OCI-LY1 (cell line): ENCODE data around the gene USPL1.

Experiments used
- H2AFZ ChIP-seq: fragments of 200-600 bp; sonication (generic), shearing (Covaris generic); 2 replicates; pipeline ENCODE4 v1.6.0; 2014; ENCODE audit warnings: antibody characterized with exemption, mild to moderate bottlenecking, low read length
- H3F3A ChIP-seq: fragments of 200-600 bp; sonication (generic), shearing (Covaris generic); 2 replicates; pipeline ENCODE4 v1.6.0; 2014; ENCODE audit warnings: mild to moderate bottlenecking, antibody characterized with exemption, low read length, moderate library complexity; ENCODE audit not compliant: insufficient read depth
- H3K27ac ChIP-seq: fragments of 200-600 bp; sonication (generic); 2 replicates; pipeline ENCODE4 v1.5.1; 2014; ENCODE audit warnings: low read length, mixed run types, mild to moderate bottlenecking, low read depth; ENCODE audit not compliant: poor library complexity, severe bottlenecking
- H3K27me3 ChIP-seq: fragments of 200-600 bp; sonication (generic); 2 replicates; pipeline ENCODE4 v1.6.0; 2014; ENCODE audit warnings: antibody characterized with exemption, mild to moderate bottlenecking, low read length, moderate library complexity; ENCODE audit not compliant: insufficient read depth
- H3K36me3 ChIP-seq: fragments of 200-600 bp; sonication (generic); 2 replicates; pipeline ENCODE4 v1.6.1; 2014; ENCODE audit warnings: mild to moderate bottlenecking, antibody characterized with exemption, low read length, moderate library complexity, mixed read lengths; ENCODE audit not compliant: insufficient read depth
- H3K4me1 ChIP-seq: fragments of 200-600 bp; sonication (generic); 2 replicates; pipeline ENCODE4 v1.5.1; 2014; ENCODE audit warnings: mild to moderate bottlenecking, low read length, moderate library complexity; ENCODE audit not compliant: insufficient read depth, severe bottlenecking
- H3K4me2 ChIP-seq: fragments of 200-600 bp; sonication (generic), shearing (Covaris generic); 2 replicates; pipeline ENCODE4 v1.6.1; 2014; ENCODE audit warnings: low read length
- H3K4me3 ChIP-seq: fragments of 200-600 bp; sonication (generic); 2 replicates; pipeline ENCODE4 v1.5.1; 2014; ENCODE audit warnings: low read length, low read depth, mild to moderate bottlenecking, mixed read lengths; ENCODE audit not compliant: poor library complexity, severe bottlenecking
- H3K79me2 ChIP-seq: fragments of 200-600 bp; shearing (Covaris generic); 2 replicates; pipeline ENCODE4 v1.6.1; 2016; ENCODE audit warnings: mixed run types, low read length, mixed read lengths; ENCODE audit not compliant: insufficient read depth
- H3K9ac ChIP-seq: fragments of 200-600 bp; sonication (generic), shearing (Covaris generic); 2 replicates; pipeline ENCODE4 v1.6.1; 2014; ENCODE audit warnings: mild to moderate bottlenecking, low read length, mixed read lengths
- H3K9me2 ChIP-seq: fragments of 200-600 bp; sonication (generic), shearing (Covaris generic); 2 replicates; pipeline ENCODE4 v1.6.1; 2014; ENCODE audit warnings: low read depth, mild to moderate bottlenecking, low read length, mixed read lengths
- H3K9me3 ChIP-seq: fragments of 200-600 bp; shearing (Covaris generic); 2 replicates; pipeline ENCODE4 v1.6.1; 2014; ENCODE audit warnings: low read length, mixed read lengths
- H4K20me1 ChIP-seq: fragments of 200-600 bp; sonication (generic), shearing (Covaris generic); 2 replicates; pipeline ENCODE4 v1.6.0; 2016; ENCODE audit warnings: mild to moderate bottlenecking, low read length; ENCODE audit not compliant: insufficient read depth
- CTCF ChIP-seq: fragments of 200-600 bp; sonication (generic), shearing (Covaris generic); IDR thresholded peaks from 2 replicates; pipeline ENCODE4 v1.5.1; 2017; ENCODE audit warnings: mild to moderate bottlenecking, antibody characterized with exemption, low read length, moderate library complexity, mixed read lengths
- EZH2 ChIP-seq: fragments of 200-600 bp; sonication (generic), shearing (Covaris generic); IDR thresholded peaks from 2 replicates; pipeline ENCODE4 v1.8.0; 2017; ENCODE audit warnings: borderline replicate concordance, mixed run types, mild to moderate bottlenecking, antibody characterized with exemption, low read length, moderate library complexity, mixed read lengths

The USPL1 gene

GRCh38 chr13:30697996-30698401, 80.3 kb downstream of the USPL1 start:
- H3F3A ChIP-seq = no peaks in the 10 kb centered on the region
- no peak overlapping the region for H3K27ac ChIP-seq
- H3K79me2 ChIP-seq = no peaks in the 10 kb centered on the region
- H3K36me3 ChIP-seq = no peaks in the 10 kb centered on the region
- peaks cover 8% of the 10 kb centered on the region; the same call in 1 of the 2 replicates for H3K27me3 ChIP-seq
- no peak overlapping the region for H3K9ac ChIP-seq
- no peak for TF ChIP-seq EZH2
- TF ChIP-seq CTCF = no peak
- no peaks in the 10 kb centered on the region for H3K9me2 ChIP-seq
- H2AFZ ChIP-seq = no peak overlapping the region
- H3K4me2 ChIP-seq = no peak overlapping the region
- no peaks in the 10 kb centered on the region for H4K20me1 ChIP-seq
- H3K9me3 ChIP-seq = no peaks in the 10 kb centered on the region
- H3K4me1 ChIP-seq = no peaks in the 10 kb centered on the region
- H3K4me3 ChIP-seq = no peak overlapping the region

GRCh38 chr13:30698488-30699005, 80.8 kb downstream of the USPL1 start:
- Histone ChIP-seq H3K9me2 (no peaks in the 10 kb centered on the region), H4K20me1 (no peaks in the 10 kb centered on the region), H3K27me3 (peaks cover 8% of the 10 kb centered on the region; the same call in 1 of the 2 replicates), H3K4me2 (no peak overlapping the region), H3K4me3 (no peak overlapping the region), H3K36me3 (no peaks in the 10 kb centered on the region), H3K9ac (no peak overlapping the region), H3K79me2 (no peaks in the 10 kb centered on the region), H3K9me3 (no peaks in the 10 kb centered on the region), H3K27ac (no peak overlapping the region), H2AFZ (no peak overlapping the region), H3F3A (no peaks in the 10 kb centered on the region), H3K4me1 (no peaks in the 10 kb centered on the region)
- TF ChIP-seq CTCF (no peak), EZH2 (no peak)

GRCh38 chr13:30700364-30700763, 82.6 kb downstream of the USPL1 start:
- H3K4me1 ChIP-seq = no peaks in the 10 kb centered on the region
- no peaks in the 10 kb centered on the region for H3K9me3 ChIP-seq
- no peaks in the 10 kb centered on the region for H3K36me3 ChIP-seq
- H3K9ac ChIP-seq = no peak overlapping the region
- no peaks in the 10 kb centered on the region for H4K20me1 ChIP-seq
- no peak overlapping the region for H3K4me3 ChIP-seq
- TF ChIP-seq EZH2 = no peak
- no peak for TF ChIP-seq CTCF
- no peaks in the 10 kb centered on the region for H3K79me2 ChIP-seq
- no peaks in the 10 kb centered on the region for H3K9me2 ChIP-seq
- H2AFZ ChIP-seq = no peak overlapping the region
- no peaks in the 10 kb centered on the region for H3F3A ChIP-seq
- peaks cover 8% of the 10 kb centered on the region; the same call in 1 of the 2 replicates for H3K27me3 ChIP-seq
- H3K4me2 ChIP-seq = no peak overlapping the region
- no peak overlapping the region for H3K27ac ChIP-seq
